ELR (cell line): ENCODE results near the gene GAB2.
A peak's percentile ranks its signal among the peaks of the same experiment; 100 is the strongest.
"Not testable (repeated sequence)": the region's sequence is repeated elsewhere in the genome, so short reads cannot be mapped to it uniquely, and the experiment has no call there.

ENCODE experiments used
- DNase-seq: peaks from one replicate; pipeline ENCODE4 v3.0.0-alpha.2; 2015; ENCODE audit warnings: low read depth

The GAB2 gene, protein sequence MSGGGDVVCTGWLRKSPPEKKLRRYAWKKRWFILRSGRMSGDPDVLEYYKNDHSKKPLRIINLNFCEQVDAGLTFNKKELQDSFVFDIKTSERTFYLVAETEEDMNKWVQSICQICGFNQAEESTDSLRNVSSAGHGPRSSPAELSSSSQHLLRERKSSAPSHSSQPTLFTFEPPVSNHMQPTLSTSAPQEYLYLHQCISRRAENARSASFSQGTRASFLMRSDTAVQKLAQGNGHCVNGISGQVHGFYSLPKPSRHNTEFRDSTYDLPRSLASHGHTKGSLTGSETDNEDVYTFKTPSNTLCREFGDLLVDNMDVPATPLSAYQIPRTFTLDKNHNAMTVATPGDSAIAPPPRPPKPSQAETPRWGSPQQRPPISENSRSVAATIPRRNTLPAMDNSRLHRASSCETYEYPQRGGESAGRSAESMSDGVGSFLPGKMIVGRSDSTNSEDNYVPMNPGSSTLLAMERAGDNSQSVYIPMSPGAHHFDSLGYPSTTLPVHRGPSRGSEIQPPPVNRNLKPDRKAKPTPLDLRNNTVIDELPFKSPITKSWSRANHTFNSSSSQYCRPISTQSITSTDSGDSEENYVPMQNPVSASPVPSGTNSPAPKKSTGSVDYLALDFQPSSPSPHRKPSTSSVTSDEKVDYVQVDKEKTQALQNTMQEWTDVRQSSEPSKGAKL

GRCh38 chr11:78417175-78417887 is at the start of gene GAB2:
Gene GAB2, minus strand, starts transcription at chr11:78417820. Its CDS starts 100 bp downstream, at chr11:78417720.
- no peak for DNase-seq

DNA sequence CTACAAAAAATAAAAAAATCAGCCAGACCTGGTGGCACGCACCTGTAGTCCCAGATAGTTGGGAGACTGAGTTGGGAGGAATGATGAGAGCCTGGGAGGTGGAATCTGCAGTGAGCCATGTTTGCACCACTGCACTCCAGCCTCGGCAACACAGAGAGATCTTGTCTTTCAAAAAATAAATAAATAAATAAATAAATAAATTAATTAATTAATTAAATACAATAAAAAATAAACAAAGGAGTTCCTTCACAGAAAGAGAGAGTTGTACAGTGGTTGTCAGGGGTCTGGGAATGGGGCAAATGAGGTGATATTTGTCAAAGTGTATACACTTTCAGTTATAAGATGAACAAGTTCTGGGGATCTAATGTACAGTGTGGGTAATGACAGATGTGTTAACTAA is 49.8 kb upstream of the GAB2 start:
- no peak for DNase-seq

GRCh38 chr11:78465169-78465942 is 47.7 kb upstream of the GAB2 start:
- no peak for DNase-seq

GRCh38 chr11:78464787-78465168 is 47.2 kb upstream of the GAB2 start:
- DNase-seq, result not testable (repeated sequence)

GRCh38 chr11:78460471-78460870 is 42.9 kb upstream of the GAB2 start:
- DNase-seq, result peak; percentile 80

- no peak for DNase-seq
These were observed 42.1 kb upstream of the GAB2 start for GRCh38 chr11:78459738-78460137.

GRCh38 chr11:78457448-78457847 is 39.8 kb upstream of the GAB2 start:
- no peak for DNase-seq

- DNase-seq, result no peak
These were observed 35.7 kb upstream of the GAB2 start for GRCh38 chr11:78453140-78453935.

DNA sequence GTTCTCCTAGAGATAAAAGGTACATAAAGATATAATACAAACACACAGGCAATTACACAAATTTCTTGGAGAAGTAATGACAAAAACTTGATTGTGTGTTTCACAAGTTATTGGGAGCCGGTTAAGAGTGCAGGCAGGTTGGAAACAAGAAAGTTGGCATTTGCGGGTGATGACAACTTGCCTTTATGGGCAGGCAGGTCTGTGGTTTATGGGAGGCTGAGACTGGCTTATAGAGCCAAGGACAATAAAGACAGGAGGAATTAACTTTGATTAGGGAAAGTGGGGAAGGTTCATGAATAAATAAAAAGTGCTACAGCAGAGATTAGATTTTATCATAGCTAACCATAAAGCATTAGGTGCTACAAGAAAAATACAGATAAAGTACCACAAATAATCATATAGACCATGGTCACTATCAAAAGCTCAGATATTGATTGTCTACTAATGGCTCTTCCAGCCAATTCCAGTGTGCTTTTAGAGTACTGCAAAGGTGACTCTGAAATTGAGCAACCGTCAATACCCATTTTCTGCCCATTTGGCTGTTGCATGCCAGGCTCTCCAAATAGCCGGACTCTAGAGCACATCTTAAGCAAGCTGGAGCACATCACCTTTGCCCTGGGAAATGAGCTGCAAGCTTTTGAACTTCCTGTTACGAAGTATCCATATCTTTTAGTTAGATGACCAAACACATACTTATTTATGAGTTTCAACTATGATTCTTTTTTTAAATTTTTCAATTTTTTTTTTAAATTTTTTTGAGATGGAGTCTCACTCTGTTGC is 33.9 kb upstream of the GAB2 start:
- no peak for DNase-seq

DNA sequence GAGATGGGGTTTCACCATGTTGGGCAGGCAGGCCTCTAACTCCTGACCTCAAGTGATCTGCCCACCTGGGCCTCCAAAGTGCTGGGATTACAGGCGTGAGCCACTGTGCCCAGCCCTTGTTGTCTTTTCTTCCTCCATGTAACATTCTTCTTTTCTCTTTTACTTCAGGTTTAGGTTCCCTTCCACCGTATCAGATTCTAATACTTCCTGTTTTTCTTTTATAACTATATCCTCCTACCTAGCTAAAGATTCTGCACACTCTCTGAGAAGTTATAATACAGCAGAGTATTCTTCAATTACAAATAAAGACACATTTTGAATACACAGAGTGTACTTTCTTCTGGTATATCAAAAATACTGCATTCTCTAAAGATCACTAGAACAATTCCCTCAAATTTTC is 33.2 kb upstream of the GAB2 start:
- DNase-seq, result no peak

- peak; percentile 80 for DNase-seq
These were observed 32.2 kb upstream of the GAB2 start for GRCh38 chr11:78449866-78450265.

DNA sequence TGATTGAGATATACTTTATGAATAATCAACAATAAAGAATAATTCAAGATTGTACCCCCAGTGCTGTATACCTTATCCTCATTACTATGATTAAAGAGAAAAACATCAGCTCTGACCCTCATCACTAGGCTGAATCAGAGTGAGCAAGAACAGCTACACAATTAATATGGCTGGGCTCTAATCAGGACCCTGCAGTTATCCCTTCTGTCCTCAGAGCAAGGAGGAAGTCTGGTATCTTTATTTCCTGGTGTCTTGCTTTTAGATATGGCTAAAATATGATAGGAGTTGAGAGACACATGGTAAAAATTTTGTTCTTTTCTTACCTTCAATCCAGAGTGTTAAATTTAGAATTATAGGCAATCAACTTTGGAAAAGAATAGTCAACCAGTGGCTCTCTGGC is 28.6 kb upstream of the GAB2 start:
- DNase-seq, result no peak

GRCh38 chr11:78444726-78445125 is 27.1 kb upstream of the GAB2 start:
- no peak for DNase-seq

GRCh38 chr11:78441956-78442355 is 24.3 kb upstream of the GAB2 start:
- no peak for DNase-seq

GRCh38 chr11:78438298-78438975 is 20.8 kb upstream of the GAB2 start:
- no peak for DNase-seq

GRCh38 chr11:78432956-78433355 is 15.3 kb upstream of the GAB2 start:
- DNase-seq, result no peak

GRCh38 chr11:78432058-78432515 is 14.5 kb upstream of the GAB2 start:
- DNase-seq, result peak; percentile 52

GRCh38 chr11:78429660-78430059 is 12.0 kb upstream of the GAB2 start:
- DNase-seq, result no peak

- no peak for DNase-seq
These were observed 11.6 kb upstream of the GAB2 start for GRCh38 chr11:78429209-78429608.

GRCh38 chr11:78428773-78429172 is 11.2 kb upstream of the GAB2 start:
- DNase-seq, result no peak
